IgD-negative memory B cell (primary cell): ENCODE data around the gene SLC6A3. TPM values are rescaled to one million over a fixed set of nuclear protein-coding genes. Genes with fewer than 3 reads are reported as not detected.

Experiments
- H3K27ac Mint-ChIP-seq, 3 donors: one replicate each; pipeline ENCODE4 v1.8.0; 2020 to 2022; ENCODE audit warnings: mild to moderate bottlenecking in 3 of 3, mixed read lengths in 3 of 3, moderate library complexity in 1 of 3
- H3K27me3 Mint-ChIP-seq: one replicate; pipeline ENCODE4 v1.8.0; 2021; ENCODE audit warnings: mixed read lengths
- H3K36me3 Mint-ChIP-seq: one replicate; pipeline ENCODE4 v1.8.0; 2020; ENCODE audit warnings: mild to moderate bottlenecking, mixed read lengths
- H3K4me1 Mint-ChIP-seq, 3 donors: one replicate each; pipeline ENCODE4 v1.8.0; 2020 to 2022; ENCODE audit warnings: mixed read lengths in 3 of 3, mild to moderate bottlenecking in 1 of 3
- H3K4me3 Mint-ChIP-seq, 4 donors: one replicate each; pipeline ENCODE4 v1.8.0; 2020 to 2022; ENCODE audit warnings: mild to moderate bottlenecking in 4 of 4, mixed read lengths in 4 of 4, moderate library complexity in 3 of 4
- H3K9me3 Mint-ChIP-seq, 3 donors: one replicate each; pipeline ENCODE4 v1.8.0; 2020 to 2021; ENCODE audit warnings: mixed read lengths in 3 of 3, mild to moderate bottlenecking in 1 of 3
- polyA plus RNA-seq: library from polyadenylated mRNA; unstranded; fragments of 300-500 nt; fragmentation: Illumina TruSeq; gene quantifications from one replicate; pipeline ENCODE4 v1.2.3, GENCODE V29; 2021

SLC6A3 gene
- polyA plus RNA-seq, 1 donor from 2014 or later = not detected

- H3K36me3 Mint-ChIP-seq = no peaks in the 10 kb centered on the region
- no peak overlapping the region for H3K4me3 Mint-ChIP-seq
- no peaks in the 10 kb centered on the region for H3K27me3 Mint-ChIP-seq
- no peak overlapping the region for H3K27ac Mint-ChIP-seq
- peaks cover 0 to 2% (median 1%) of the 10 kb centered on the region in 3 donors for H3K4me1 Mint-ChIP-seq
- H3K9me3 Mint-ChIP-seq = no peaks in the 10 kb centered on the region
Measured at GRCh38 chr5:1418921-1419280, 26.3 kb downstream of the SLC6A3 start.

- Mint-ChIP-seq H3K9me3 (no peaks in the 10 kb centered on the region), H3K27ac (no peak overlapping the region), H3K4me1 (peaks cover 0 to 2% (median 1%) of the 10 kb centered on the region in 3 donors), H3K36me3 (no peaks in the 10 kb centered on the region), H3K4me3 (no peak overlapping the region), H3K27me3 (no peaks in the 10 kb centered on the region)
Measured at GRCh38 chr5:1418238-1418920, 26.9 kb downstream of the SLC6A3 start.

GRCh38 chr5:1417586-1418225, 27.5 kb downstream of the SLC6A3 start:
- Mint-ChIP-seq H3K27ac (no peak overlapping the region), H3K27me3 (no peaks in the 10 kb centered on the region), H3K4me1 (peaks cover 0 to 2% (median 1%) of the 10 kb centered on the region in 3 donors), H3K36me3 (no peaks in the 10 kb centered on the region), H3K9me3 (no peaks in the 10 kb centered on the region), H3K4me3 (no peak overlapping the region)

- peaks cover 0 to 3% (median 3%) of the 10 kb centered on the region in 3 donors for H3K4me1 Mint-ChIP-seq
- no peak overlapping the region for H3K4me3 Mint-ChIP-seq
- H3K9me3 Mint-ChIP-seq = no peaks in the 10 kb centered on the region
- no peak overlapping the region for H3K27ac Mint-ChIP-seq
- no peaks in the 10 kb centered on the region for H3K27me3 Mint-ChIP-seq
- no peaks in the 10 kb centered on the region for H3K36me3 Mint-ChIP-seq
Measured at GRCh38 chr5:1416856-1417469, 28.3 kb downstream of the SLC6A3 start.

- H3K36me3 Mint-ChIP-seq = no peaks in the 10 kb centered on the region
- no peaks in the 10 kb centered on the region for H3K9me3 Mint-ChIP-seq
- no peak overlapping the region for H3K4me3 Mint-ChIP-seq
- H3K4me1 Mint-ChIP-seq = peaks cover 0 to 3% (median 3%) of the 10 kb centered on the region in 3 donors
- H3K27ac Mint-ChIP-seq = no peak overlapping the region
- H3K27me3 Mint-ChIP-seq = peaks cover 2% of the 10 kb centered on the region
Measured at GRCh38 chr5:1415626-1416360, 29.4 kb downstream of the SLC6A3 start.

- Mint-ChIP-seq H3K9me3 (no peaks in the 10 kb centered on the region), H3K4me3 (no peak overlapping the region), H3K27me3 (peaks cover 4% of the 10 kb centered on the region), H3K27ac (no peak overlapping the region), H3K4me1 (peaks cover 0 to 3% (median 3%) of the 10 kb centered on the region in 3 donors), H3K36me3 (no peaks in the 10 kb centered on the region)
Measured at GRCh38 chr5:1415059-1415425, 30.2 kb downstream of the SLC6A3 start.

- Mint-ChIP-seq H3K36me3 (no peaks in the 10 kb centered on the region), H3K9me3 (no peaks in the 10 kb centered on the region), H3K27ac (no peak overlapping the region), H3K4me3 (no peak overlapping the region), H3K27me3 (peaks cover 6% of the 10 kb centered on the region), H3K4me1 (peaks cover 0 to 3% (median 3%) of the 10 kb centered on the region in 3 donors)
Measured at GRCh38 chr5:1414311-1415058, 30.8 kb downstream of the SLC6A3 start.

GRCh38 chr5:1413611-1414241, 31.5 kb downstream of the SLC6A3 start:
- no peak overlapping the region for H3K27ac Mint-ChIP-seq
- H3K9me3 Mint-ChIP-seq = no peaks in the 10 kb centered on the region
- H3K4me3 Mint-ChIP-seq = no peak overlapping the region
- H3K36me3 Mint-ChIP-seq = no peaks in the 10 kb centered on the region
- peaks cover 0 to 3% (median 3%) of the 10 kb centered on the region in 3 donors for H3K4me1 Mint-ChIP-seq
- peaks cover 13% of the 10 kb centered on the region for H3K27me3 Mint-ChIP-seq

- H3K27me3 Mint-ChIP-seq = peaks cover 13% of the 10 kb centered on the region
- no peaks in the 10 kb centered on the region for H3K9me3 Mint-ChIP-seq
- H3K27ac Mint-ChIP-seq = no peak overlapping the region
- H3K36me3 Mint-ChIP-seq = no peaks in the 10 kb centered on the region
- no peak overlapping the region for H3K4me3 Mint-ChIP-seq
- H3K4me1 Mint-ChIP-seq = peaks cover 0 to 2% (median 2%) of the 10 kb centered on the region in 3 donors
Measured at GRCh38 chr5:1413211-1413610, 32.0 kb downstream of the SLC6A3 start.

GRCh38 chr5:1412621-1413020, 32.6 kb downstream of the SLC6A3 start:
- H3K36me3 Mint-ChIP-seq = no peaks in the 10 kb centered on the region
- peaks cover 15% of the 10 kb centered on the region for H3K27me3 Mint-ChIP-seq
- H3K27ac Mint-ChIP-seq = no peak overlapping the region
- no peaks in the 10 kb centered on the region for H3K9me3 Mint-ChIP-seq
- peaks cover 0 to 1% (median 1%) of the 10 kb centered on the region in 3 donors for H3K4me1 Mint-ChIP-seq
- H3K4me3 Mint-ChIP-seq = no peak overlapping the region

- peaks cover 0 to 1% (median 1%) of the 10 kb centered on the region in 3 donors for H3K4me1 Mint-ChIP-seq
- H3K27me3 Mint-ChIP-seq = peaks cover 15% of the 10 kb centered on the region
- H3K36me3 Mint-ChIP-seq = no peaks in the 10 kb centered on the region
- H3K27ac Mint-ChIP-seq = no peak overlapping the region
- H3K9me3 Mint-ChIP-seq = no peaks in the 10 kb centered on the region
- H3K4me3 Mint-ChIP-seq = no peak overlapping the region
Measured at GRCh38 chr5:1412163-1412562, 33.1 kb downstream of the SLC6A3 start.

GRCh38 chr5:1411099-1411498, 34.1 kb downstream of the SLC6A3 start:
- Mint-ChIP-seq H3K27ac (no peak overlapping the region), H3K36me3 (no peaks in the 10 kb centered on the region), H3K27me3 (peaks cover 18% of the 10 kb centered on the region), H3K9me3 (no peaks in the 10 kb centered on the region), H3K4me1 (peaks cover 0 to 1% (median 1%) of the 10 kb centered on the region in 3 donors), H3K4me3 (no peak overlapping the region)

- Mint-ChIP-seq H3K27ac (no peak overlapping the region), H3K9me3 (no peaks in the 10 kb centered on the region), H3K4me3 (no peak overlapping the region), H3K27me3 (peaks cover 21% of the 10 kb centered on the region), H3K4me1 (peaks cover 0 to 1% (median 1%) of the 10 kb centered on the region in 3 donors), H3K36me3 (no peaks in the 10 kb centered on the region)
Measured at GRCh38 chr5:1410156-1411014, 34.9 kb downstream of the SLC6A3 start.
